ENCODE measurements around the gene SETD2.

SETD2 gene

GRCh38 chr3:46998852-46999515 is 164.9 kb downstream of the SETD2 start:
- TF ChIP-seq TEAD4 (IDR thresholded peaks at IDR 0.05) = no peak
- no peak for TF ChIP-seq EGR1 (IDR thresholded peaks at IDR 0.05)
- TF ChIP-seq RAD21 (IDR thresholded peaks at IDR 0.05; ENCODE audit: low read depth) = no peak

GRCh38 chr3:46998121-46998851 is 165.6 kb downstream of the SETD2 start:
- no peak for TF ChIP-seq USF1 (IDR thresholded peaks at IDR 0.05)
- TF ChIP-seq NFIC (IDR thresholded peaks at IDR 0.05) = no peak
- TF ChIP-seq RAD21 (IDR thresholded peaks at IDR 0.05; ENCODE audit: low read depth) = peak; percentile 91
- no peak for TF ChIP-seq CREB1 (IDR thresholded peaks at IDR 0.05; ENCODE audit: low read depth)
- no peak for TF ChIP-seq TCF12 (IDR thresholded peaks at IDR 0.05; ENCODE audit: low read depth)

- TF ChIP-seq EP300 (IDR thresholded peaks at IDR 0.05; ENCODE audit: borderline replicate concordance) (no peak), REST (IDR thresholded peaks at IDR 0.05; ENCODE audit: low read depth) (no peak)
These were observed 166.3 kb downstream of the SETD2 start for GRCh38 chr3:46997453-46998091.

- TF ChIP-seq CEBPB (IDR thresholded peaks at IDR 0.05) = no peak
These were observed 167.0 kb downstream of the SETD2 start for GRCh38 chr3:46996689-46997452.

- TF ChIP-seq TEAD4 (IDR thresholded peaks at IDR 0.05) (no peak), RAD21 (IDR thresholded peaks at IDR 0.05; ENCODE audit: low read depth) (no peak), YY1 (IDR thresholded peaks at IDR 0.05; ENCODE audit: low read depth) (no peak), EGR1 (IDR thresholded peaks at IDR 0.05) (no peak), NFIC (IDR thresholded peaks at IDR 0.05) (no peak), CEBPB (IDR thresholded peaks at IDR 0.05) (no peak), REST (IDR thresholded peaks at IDR 0.05; ENCODE audit: low read depth) (no peak), EP300 (IDR thresholded peaks at IDR 0.05; ENCODE audit: borderline replicate concordance) (no peak), ZBTB7A (IDR thresholded peaks at IDR 0.05; ENCODE audit: low read depth) (no peak), USF1 (IDR thresholded peaks at IDR 0.05) (no peak), TCF12 (IDR thresholded peaks at IDR 0.05; ENCODE audit: low read depth) (no peak), TAF1 (IDR thresholded peaks at IDR 0.05; ENCODE audit: low read depth) (no peak), MAX (IDR thresholded peaks at IDR 0.05) (no peak), FOXM1 (IDR thresholded peaks at IDR 0.05; ENCODE audit: borderline replicate concordance, low read depth) (no peak), CREB1 (IDR thresholded peaks at IDR 0.05; ENCODE audit: low read depth) (no peak)
These were observed 167.9 kb downstream of the SETD2 start for GRCh38 chr3:46995901-46996562.
